IPS-18c (cell line): Measurements from ENCODE around the gene CENPF.

Experiments used
- H3K4me3 ChIP-seq: 2 replicates; pipeline ENCODE4 v1.7.0; 2013; ENCODE audit warnings: low read depth, mild to moderate bottlenecking, low read length, moderate library complexity; ENCODE audit not compliant: insufficient read depth
- H3K9me3 ChIP-seq: one replicate; pipeline ENCODE4 v1.6.1; 2013; ENCODE audit warnings: mild to moderate bottlenecking, low read length, moderate library complexity; ENCODE audit not compliant: control insufficient read depth, insufficient read depth

Gene CENPF

DNA sequence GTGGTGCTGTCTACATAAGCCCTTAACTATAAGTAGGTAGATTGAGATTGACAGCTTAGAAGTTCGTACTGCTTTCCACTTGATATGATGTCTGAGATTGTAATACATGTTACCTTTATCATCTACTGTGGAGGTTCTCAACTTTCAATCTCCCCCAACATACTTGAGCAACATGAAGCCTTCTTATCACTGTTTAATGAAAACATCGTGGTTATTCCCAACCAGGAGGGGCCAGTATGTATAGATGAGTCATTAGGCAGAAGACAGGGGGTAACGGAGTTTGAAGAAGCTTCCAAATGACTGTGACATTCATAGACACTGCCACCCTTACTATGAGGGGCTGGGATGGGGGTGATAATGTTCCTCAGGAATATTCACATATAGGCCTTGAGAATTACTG lies 36.0 kb downstream of the CENPF start:
- Histone ChIP-seq H3K9me3 (no peaks in the 10 kb centered on the region), H3K4me3 (no peak overlapping the region)

DNA sequence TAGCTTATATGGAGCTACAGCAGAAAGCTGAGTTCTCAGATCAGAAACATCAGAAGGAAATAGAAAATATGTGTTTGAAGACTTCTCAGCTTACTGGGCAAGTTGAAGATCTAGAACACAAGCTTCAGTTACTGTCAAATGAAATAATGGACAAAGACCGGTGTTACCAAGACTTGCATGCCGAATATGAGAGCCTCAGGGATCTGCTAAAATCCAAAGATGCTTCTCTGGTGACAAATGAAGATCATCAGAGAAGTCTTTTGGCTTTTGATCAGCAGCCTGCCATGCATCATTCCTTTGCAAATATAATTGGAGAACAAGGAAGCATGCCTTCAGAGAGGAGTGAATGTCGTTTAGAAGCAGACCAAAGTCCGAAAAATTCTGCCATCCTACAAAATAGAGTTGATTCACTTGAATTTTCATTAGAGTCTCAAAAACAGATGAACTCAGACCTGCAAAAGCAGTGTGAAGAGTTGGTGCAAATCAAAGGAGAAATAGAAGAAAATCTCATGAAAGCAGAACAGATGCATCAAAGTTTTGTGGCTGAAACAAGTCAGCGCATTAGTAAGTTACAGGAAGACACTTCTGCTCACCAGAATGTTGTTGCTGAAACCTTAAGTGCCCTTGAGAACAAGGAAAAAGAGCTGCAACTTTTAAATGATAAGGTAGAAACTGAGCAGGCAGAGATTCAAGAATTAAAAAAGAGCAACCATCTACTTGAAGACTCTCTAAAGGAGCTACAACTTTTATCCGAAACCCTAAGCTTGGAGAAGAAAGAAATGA lies 37.6 kb downstream of the CENPF start:
- H3K9me3 ChIP-seq: no peaks in the 10 kb centered on the region
- H3K4me3 ChIP-seq: no peak overlapping the region

DNA sequence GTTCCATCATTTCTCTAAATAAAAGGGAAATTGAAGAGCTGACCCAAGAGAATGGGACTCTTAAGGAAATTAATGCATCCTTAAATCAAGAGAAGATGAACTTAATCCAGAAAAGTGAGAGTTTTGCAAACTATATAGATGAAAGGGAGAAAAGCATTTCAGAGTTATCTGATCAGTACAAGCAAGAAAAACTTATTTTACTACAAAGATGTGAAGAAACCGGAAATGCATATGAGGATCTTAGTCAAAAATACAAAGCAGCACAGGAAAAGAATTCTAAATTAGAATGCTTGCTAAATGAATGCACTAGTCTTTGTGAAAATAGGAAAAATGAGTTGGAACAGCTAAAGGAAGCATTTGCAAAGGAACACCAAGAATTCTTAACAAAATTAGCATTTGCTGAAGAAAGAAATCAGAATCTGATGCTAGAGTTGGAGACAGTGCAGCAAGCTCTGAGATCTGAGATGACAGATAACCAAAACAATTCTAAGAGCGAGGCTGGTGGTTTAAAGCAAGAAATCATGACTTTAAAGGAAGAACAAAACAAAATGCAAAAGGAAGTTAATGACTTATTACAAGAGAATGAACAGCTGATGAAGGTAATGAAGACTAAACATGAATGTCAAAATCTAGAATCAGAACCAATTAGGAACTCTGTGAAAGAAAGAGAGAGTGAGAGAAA lies 38.4 kb downstream of the CENPF start:
- Histone ChIP-seq H3K4me3 (no peak overlapping the region), H3K9me3 (no peaks in the 10 kb centered on the region)

DNA sequence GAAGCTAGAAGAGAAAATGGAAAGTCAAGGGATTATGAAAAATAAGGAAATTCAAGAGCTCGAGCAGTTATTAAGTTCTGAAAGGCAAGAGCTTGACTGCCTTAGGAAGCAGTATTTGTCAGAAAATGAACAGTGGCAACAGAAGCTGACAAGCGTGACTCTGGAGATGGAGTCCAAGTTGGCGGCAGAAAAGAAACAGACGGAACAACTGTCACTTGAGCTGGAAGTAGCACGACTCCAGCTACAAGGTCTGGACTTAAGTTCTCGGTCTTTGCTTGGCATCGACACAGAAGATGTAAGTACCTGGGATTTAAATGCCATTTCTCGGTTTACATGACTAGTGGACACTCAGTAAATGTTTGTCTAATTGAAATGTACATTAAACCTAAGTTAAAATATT lies 40.0 kb downstream of the CENPF start:
- no peak overlapping the region for H3K4me3 ChIP-seq

DNA sequence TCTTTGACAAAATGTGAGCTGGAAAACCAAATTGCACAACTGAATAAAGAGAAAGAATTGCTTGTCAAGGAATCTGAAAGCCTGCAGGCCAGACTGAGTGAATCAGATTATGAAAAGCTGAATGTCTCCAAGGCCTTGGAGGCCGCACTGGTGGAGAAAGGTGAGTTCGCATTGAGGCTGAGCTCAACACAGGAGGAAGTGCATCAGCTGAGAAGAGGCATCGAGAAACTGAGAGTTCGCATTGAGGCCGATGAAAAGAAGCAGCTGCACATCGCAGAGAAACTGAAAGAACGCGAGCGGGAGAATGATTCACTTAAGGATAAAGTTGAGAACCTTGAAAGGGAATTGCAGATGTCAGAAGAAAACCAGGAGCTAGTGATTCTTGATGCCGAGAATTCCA lies 42.7 kb downstream of the CENPF start:
- H3K9me3 ChIP-seq: no peaks in the 10 kb centered on the region
- H3K4me3 ChIP-seq: no peak overlapping the region

More for the DNA sequence above, 40.0 kb downstream of the CENPF start:
- H3K9me3 ChIP-seq: no peaks in the 10 kb centered on the region

DNA sequence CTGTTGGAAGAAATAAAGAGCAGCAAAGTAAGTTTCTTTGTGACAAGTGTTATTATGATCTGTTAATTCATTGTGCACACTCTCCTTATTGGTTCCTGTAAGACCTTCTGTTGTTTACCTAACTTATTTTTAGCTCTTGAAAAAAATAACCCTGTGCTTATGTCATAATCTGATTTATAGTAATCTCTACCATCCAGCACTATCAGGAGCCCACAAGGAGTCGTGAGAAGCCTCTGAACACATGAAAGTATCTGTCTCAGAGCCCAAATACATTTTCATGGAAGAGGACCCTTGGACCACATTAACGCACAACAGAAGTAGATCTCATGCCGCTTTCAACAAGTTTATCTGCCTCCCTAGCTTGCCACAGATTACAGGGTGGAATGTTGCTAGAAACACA lies 45.8 kb downstream of the CENPF start:
- Histone ChIP-seq H3K4me3 (no peak overlapping the region), H3K9me3 (no peaks in the 10 kb centered on the region)

DNA sequence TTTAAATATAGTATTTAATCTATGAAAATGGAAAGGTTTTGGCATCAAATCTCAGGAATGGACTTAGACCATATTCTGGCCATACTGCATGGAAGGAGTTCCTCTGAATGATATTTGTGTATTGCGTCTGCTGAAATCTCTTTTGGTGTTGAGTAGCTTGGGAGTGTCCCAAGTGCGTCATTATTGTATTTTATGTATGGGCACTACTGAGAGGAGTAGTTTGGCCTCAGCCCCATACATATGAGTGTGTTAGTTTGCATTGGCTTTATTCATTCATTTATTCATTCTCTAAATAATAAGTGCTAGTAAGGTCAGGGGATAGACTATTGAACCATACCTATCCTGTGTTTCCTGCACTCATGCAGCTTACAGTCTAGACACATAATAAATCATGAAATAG lies 46.6 kb downstream of the CENPF start:
- H3K9me3 ChIP-seq: no peaks in the 10 kb centered on the region
- no peak overlapping the region for H3K4me3 ChIP-seq

DNA sequence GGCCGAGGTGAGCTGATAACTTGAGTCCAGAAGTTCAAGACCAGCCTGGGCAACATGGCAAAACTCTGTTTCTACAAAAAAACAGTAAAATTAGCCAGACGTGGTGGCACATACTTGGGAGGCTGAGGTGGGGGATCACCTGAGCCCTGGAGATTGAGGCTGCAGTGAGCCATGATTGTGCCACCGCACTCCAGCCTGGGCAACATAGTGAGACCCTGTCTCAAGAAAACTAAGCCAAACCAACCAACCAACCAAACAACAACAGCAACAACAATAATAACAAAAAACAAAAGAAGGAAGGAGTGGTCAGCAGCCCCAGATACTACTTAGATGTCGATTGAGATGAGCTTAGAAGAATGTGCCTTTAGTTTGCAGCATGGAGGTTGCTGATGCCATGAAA lies 47.7 kb downstream of the CENPF start:
- Histone ChIP-seq H3K9me3 (no peaks in the 10 kb centered on the region), H3K4me3 (no peak overlapping the region)

DNA sequence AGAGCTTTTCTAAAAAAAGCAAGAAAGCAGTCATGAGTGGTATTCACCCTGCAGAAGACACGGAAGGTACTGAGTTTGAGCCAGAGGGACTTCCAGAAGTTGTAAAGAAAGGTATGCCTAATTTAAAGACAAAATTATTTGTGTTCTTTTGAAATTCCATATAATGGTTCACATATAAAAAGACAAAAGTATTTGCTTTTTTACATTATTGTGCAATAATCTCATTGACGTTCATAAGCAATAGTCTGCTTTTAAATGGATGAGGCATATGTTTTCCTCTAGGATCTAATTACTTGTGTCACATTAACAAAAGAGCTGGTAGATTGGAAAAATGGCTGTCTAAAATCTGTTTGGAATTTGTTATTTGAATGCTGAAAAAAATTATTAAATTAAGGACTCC lies 54.3 kb downstream of the CENPF start:
- no peaks in the 10 kb centered on the region for H3K9me3 ChIP-seq
- H3K4me3 ChIP-seq: no peak overlapping the region

DNA sequence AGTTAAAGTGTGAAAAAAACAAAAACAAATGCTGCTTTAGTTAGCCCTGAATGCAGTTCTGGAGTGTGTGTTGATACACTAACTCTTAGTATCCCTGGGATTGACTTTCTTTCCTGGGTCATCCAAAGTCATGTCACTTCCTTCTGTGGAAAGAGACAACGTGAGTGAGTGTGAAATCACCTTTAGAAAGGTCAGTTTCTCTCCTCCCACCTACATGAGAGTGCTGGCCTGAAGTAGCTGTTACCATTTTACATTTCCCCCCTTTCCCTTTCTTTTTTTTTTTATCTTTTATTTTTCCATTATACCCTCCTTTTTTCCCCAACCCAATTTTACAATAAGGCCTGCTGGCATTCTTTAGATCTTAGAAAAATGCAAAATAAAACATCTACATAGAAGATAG lies 55.2 kb downstream of the CENPF start:
- H3K9me3 ChIP-seq: no peaks in the 10 kb centered on the region
- no peak overlapping the region for H3K4me3 ChIP-seq

DNA sequence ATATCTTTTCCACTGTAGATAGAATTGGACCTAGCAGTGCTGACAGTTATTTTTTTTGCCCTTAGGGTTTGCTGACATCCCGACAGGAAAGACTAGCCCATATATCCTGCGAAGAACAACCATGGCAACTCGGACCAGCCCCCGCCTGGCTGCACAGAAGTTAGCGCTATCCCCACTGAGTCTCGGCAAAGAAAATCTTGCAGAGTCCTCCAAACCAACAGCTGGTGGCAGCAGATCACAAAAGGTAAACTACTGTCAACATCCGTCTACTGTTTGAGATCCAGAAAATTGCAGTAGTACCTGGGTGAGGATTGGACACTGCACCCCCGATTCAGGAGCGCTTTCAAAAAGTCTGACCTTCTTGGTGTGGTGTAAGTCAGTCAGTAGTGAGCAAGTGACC lies 55.8 kb downstream of the CENPF start:
- Histone ChIP-seq H3K9me3 (no peaks in the 10 kb centered on the region), H3K4me3 (no peak overlapping the region)

DNA sequence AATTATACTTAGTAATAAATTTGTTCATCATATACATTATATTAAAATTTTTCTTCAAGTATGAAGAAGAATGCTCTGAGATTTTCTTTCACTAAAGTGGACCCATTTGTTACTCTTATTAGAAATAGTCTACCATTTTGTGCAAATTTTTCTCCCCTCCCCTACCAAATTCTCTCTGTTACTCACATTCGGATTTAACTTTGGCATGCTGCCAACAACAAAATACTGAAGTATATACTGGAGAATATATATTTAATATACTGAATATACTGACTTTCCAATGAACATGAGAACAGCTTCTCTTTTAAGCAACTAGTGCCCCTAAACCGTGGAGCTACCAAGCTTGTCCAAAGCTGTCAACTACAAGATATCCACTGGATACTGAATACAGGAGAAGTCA lies 57.2 kb downstream of the CENPF start:
- H3K4me3 ChIP-seq: no peak overlapping the region
- H3K9me3 ChIP-seq: no peaks in the 10 kb centered on the region

DNA sequence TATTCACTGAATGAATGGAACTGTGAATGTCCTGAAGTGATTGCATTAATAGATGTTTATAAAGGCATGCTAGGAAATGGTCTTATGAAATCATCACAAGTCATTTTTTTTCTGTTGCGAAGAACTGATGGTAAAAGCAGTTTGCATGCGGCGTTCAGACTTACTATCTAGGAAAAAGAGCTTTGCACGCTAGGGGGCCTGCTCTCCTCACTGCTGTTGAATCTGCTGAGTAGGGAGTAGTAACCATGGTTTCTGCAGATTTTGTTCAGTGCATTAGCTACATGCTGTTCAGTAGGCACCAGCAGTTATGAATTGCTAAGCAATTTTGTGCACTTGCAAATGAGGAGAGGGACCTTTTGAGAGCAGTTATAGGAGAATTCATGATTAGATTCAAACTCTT lies 57.9 kb downstream of the CENPF start:
- Histone ChIP-seq H3K9me3 (no peaks in the 10 kb centered on the region), H3K4me3 (no peak overlapping the region)

DNA sequence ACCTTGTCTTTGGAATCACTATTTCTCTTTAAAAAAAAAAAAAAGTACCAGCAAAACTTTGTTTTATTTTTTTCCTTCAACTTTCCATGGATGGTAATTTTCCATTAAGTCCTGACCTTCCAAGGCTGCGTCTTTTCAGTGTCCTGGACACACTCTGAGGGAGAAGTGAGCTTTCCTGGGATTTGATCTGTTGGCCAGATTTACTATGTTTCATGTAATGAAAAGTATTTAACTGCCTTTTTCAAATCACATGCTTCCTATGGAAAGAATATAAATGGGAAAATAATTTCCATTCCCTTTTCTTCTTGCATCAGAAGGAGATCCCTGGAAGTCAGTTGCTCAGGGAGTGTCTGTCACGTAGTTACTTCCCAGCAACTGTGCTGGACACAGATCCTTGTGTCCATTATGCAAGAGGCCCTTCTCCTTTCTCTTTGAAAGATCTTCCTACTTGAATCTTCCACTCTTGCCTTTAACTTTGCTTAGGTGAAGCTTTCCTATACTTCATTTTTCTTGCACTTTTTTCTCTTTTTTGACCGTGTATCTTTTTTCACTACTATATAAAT lies 59.3 kb downstream of the CENPF start:
- Histone ChIP-seq H3K4me3 (no peak overlapping the region), H3K9me3 (no peaks in the 10 kb centered on the region)

DNA sequence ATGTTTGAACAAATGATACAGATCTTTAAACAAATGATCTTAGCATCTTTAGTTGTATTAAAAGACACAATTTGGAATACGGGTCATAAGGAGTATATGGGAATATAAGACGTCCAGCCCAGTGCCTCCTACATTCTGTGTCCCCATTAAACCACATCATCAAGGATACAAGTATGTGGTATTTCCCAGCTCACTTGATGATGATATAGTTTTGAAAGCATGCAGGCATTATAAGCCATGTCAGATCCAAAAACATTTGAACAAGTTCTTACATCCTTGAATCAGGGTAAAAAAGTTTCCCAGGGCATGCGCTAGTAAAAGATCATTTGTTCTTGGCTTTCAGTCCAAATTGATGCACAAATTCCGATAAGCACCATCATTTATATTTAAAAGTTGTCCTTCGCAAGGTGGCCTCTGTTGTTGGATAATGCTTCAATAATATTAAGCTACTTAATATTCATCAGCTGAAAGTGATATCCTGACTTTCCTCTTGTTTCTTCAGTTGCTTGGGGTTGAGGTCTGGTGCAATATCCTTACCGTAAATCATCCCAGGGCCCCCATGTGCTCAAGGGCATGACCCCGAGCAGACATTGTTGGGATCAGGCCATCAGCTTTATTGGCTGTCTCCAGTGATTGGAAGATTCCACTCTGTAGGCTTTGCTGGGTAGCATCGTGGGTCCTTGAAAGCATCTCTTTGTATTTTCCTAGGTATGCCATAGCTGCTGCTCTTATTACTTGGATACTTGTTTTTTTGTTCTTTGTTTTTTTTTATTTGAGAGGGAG lies 61.8 kb downstream of the CENPF start:
- Histone ChIP-seq H3K9me3 (no peaks in the 10 kb centered on the region), H3K4me3 (no peak overlapping the region)

DNA sequence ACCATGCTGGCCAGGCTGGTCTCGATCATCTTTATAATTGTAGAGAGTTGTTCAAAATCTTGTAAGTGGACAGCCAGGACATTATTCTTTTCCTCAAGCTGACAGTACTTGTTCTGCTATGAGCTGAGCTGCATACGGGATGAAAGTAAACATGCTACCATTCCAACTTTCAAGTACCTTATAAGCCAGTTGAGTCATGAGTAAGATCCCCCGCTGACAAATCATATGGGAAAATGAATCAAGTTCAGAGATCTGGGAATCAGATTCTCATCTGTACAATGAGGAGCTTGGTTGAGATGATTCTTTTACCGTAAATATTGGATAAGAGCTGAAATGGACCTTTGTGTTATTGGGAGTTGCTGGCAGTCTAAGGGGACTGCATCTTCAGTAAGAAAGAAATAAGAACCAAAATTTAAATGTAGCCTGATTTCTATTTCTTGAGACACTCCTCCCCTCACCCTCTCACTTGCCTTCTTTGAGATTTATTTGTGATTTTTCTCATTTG lies 62.7 kb downstream of the CENPF start:
- Histone ChIP-seq H3K9me3 (no peaks in the 10 kb centered on the region), H3K4me3 (no peak overlapping the region)

DNA sequence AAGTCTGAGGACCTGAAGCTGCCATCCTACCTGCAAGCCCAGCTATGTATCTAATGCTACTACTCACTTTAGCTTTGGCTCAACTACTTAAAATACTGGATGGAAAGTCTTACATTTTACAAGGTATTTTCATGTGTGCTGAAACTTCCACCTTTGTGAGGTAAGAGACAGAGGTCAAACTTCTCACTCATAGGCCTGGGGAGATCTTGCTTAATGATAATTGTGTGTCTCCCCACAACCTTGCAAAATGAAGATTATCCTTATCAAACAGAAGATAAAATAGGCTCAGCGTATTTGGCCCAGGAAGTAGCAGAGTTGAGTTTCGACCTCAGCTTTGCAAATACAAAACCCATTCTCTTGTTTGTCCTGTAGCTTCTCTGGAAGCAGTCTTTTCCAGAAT lies 63.7 kb downstream of the CENPF start:
- no peak overlapping the region for H3K4me3 ChIP-seq

DNA sequence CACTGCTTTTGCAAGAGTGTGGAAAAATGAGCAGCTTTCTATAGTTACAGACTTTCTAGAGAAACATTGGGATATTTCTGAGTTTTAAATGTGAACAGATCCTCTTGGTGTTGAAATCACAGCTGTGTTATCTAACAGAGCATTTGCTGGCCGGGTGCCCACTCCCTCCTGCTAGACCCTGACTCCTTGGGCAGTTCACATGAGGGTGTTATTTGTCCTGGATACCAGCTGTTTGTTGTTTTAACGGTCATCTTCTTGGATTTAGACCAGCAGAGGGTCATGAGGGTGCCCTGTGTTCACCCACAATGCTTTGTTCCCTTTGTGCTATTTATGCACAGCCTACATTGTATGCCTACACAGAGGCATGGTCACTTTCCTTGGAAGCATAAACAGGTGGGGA lies 67.1 kb downstream of the CENPF start:
- no peak overlapping the region for H3K4me3 ChIP-seq

More for the DNA sequence above, 63.7 kb downstream of the CENPF start:
- no peaks in the 10 kb centered on the region for H3K9me3 ChIP-seq

More for the DNA sequence above, 67.1 kb downstream of the CENPF start:
- H3K9me3 ChIP-seq: no peaks in the 10 kb centered on the region
